HG02798 (cell line): ENCODE data around the gene NPC2.

Experiments used
- ATAC-seq: cut with Tn5 transposase; IDR thresholded peaks from one replicate; pipeline ENCODE4 v1.9.1; 2021; ENCODE audit warnings: mild to moderate bottlenecking; ENCODE audit not compliant: unreplicated experiment, poor library complexity

Gene NPC2

GRCh38 chr14:74434294-74434693, 58.8 kb downstream of the NPC2 start:
- no peak for ATAC-seq

DNA sequence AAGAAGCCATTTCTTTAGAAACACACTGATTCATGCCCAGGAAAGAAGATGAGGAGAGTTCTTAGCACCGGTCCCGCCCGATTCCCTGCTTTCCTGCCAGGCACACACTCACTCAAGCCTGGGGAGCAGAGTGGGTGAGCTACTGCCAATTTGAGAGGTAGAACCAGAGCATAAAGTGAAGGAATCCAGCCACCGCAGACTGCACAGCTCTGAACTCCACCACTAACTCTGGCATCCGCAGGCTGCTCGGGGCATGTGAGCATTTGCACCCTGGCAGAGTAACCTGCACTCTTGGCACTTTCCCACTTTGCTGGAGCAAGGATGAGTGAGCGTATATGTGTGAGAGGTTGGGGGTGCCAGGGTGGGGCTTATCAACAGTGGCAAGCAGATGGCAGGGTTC, 63.1 kb downstream of the NPC2 start:
- no peak for ATAC-seq
